Glutamatergic neuron (in vitro differentiated cells): ENCODE results near the gene RAET1E. TPM values are rescaled to one million over a fixed set of nuclear protein-coding genes. Genes with fewer than 3 reads are reported as not detected.

Experiments
- DNase-seq: peaks from one replicate; pipeline ENCODE4 v3.0.0; 2022
- H3K27ac Mint-ChIP-seq: one replicate; pipeline ENCODE4 v1.8.0; 2020; ENCODE audit warnings: mild to moderate bottlenecking, mixed read lengths, inconsistent platforms; ENCODE audit not compliant: unreplicated experiment
- H3K27me3 Mint-ChIP-seq: one replicate; pipeline ENCODE4 v1.8.0; 2020; ENCODE audit warnings: mild to moderate bottlenecking, moderate library complexity, mixed read lengths, inconsistent platforms; ENCODE audit not compliant: unreplicated experiment
- H3K36me3 Mint-ChIP-seq: one replicate; pipeline ENCODE4 v1.8.0; 2020; ENCODE audit warnings: mild to moderate bottlenecking, mixed read lengths, inconsistent platforms; ENCODE audit not compliant: unreplicated experiment
- H3K4me1 Mint-ChIP-seq: one replicate; pipeline ENCODE4 v1.8.0; 2020; ENCODE audit warnings: mild to moderate bottlenecking, low read depth, mixed read lengths, inconsistent platforms; ENCODE audit not compliant: unreplicated experiment
- H3K4me3 Mint-ChIP-seq: one replicate; pipeline ENCODE4 v1.8.0; 2020; ENCODE audit warnings: mild to moderate bottlenecking, mixed read lengths, inconsistent platforms; ENCODE audit not compliant: unreplicated experiment
- H3K9me3 Mint-ChIP-seq: one replicate; pipeline ENCODE4 v1.8.0; 2020; ENCODE audit warnings: mild to moderate bottlenecking, moderate library complexity, mixed read lengths, inconsistent platforms; ENCODE audit not compliant: unreplicated experiment
- total RNA-seq: library from RNA; stranded (reverse); fragmentation: NEBNext Ultra II Directional; extraction: Animal tissue kit (Norgen Biotek cat#: 25700); gene quantifications from one replicate; pipeline ENCODE4 v1.2.1, GENCODE V29; 2021; ENCODE audit not compliant: unreplicated experiment
- TF ChIP-seq, protein P1 (sequence below): fragments of 200-600 bp; sonication (generic); IDR thresholded peaks from one replicate; pipeline ENCODE4 v1.5.0; 2021; ENCODE audit not compliant: partially characterized antibody, unreplicated experiment

RAET1E gene
- total RNA-seq, 1 donor from 2014 or later, result not detected

DNA sequence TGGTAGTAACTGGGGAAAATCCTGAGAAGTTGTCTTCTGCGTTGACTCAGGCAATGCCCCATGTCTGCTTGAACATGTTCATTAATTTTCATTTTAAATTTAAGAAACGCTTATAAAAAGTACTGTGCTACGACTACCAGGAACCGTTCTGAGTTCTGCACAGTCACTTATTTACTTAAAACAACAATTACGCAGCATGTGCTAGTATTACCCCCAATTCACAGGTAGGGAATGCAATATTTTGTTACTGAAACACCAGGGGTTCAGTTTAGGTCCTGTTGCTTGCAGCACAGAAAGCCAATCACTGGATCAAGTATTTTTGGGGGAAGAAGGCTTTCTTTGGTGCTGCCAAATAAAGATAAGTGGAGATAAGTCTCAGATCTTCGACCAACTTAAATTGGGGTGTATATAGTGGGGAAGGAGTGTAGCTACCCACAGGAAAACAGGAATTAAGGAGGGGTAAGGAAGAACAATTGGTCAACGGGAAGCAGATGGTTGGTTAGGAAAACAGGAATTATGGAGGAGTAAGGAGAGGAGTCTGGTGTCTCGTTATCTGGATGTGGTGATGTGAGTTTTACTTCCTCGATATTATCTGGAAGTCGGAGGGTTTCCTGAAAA lies 28.5 kb downstream of the RAET1E start:
- DNase-seq, result no peak
- Mint-ChIP-seq H3K9me3 (no peaks in the 10 kb centered on the region), H3K27ac (no peak overlapping the region), H3K4me1 (peaks cover 2% of the 10 kb centered on the region), H3K36me3 (no peaks in the 10 kb centered on the region), H3K27me3 (peaks cover 3% of the 10 kb centered on the region), H3K4me3 (no peak overlapping the region)
- TF ChIP-seq, protein P1, sequence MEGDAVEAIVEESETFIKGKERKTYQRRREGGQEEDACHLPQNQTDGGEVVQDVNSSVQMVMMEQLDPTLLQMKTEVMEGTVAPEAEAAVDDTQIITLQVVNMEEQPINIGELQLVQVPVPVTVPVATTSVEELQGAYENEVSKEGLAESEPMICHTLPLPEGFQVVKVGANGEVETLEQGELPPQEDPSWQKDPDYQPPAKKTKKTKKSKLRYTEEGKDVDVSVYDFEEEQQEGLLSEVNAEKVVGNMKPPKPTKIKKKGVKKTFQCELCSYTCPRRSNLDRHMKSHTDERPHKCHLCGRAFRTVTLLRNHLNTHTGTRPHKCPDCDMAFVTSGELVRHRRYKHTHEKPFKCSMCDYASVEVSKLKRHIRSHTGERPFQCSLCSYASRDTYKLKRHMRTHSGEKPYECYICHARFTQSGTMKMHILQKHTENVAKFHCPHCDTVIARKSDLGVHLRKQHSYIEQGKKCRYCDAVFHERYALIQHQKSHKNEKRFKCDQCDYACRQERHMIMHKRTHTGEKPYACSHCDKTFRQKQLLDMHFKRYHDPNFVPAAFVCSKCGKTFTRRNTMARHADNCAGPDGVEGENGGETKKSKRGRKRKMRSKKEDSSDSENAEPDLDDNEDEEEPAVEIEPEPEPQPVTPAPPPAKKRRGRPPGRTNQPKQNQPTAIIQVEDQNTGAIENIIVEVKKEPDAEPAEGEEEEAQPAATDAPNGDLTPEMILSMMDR, result no peak

DNA sequence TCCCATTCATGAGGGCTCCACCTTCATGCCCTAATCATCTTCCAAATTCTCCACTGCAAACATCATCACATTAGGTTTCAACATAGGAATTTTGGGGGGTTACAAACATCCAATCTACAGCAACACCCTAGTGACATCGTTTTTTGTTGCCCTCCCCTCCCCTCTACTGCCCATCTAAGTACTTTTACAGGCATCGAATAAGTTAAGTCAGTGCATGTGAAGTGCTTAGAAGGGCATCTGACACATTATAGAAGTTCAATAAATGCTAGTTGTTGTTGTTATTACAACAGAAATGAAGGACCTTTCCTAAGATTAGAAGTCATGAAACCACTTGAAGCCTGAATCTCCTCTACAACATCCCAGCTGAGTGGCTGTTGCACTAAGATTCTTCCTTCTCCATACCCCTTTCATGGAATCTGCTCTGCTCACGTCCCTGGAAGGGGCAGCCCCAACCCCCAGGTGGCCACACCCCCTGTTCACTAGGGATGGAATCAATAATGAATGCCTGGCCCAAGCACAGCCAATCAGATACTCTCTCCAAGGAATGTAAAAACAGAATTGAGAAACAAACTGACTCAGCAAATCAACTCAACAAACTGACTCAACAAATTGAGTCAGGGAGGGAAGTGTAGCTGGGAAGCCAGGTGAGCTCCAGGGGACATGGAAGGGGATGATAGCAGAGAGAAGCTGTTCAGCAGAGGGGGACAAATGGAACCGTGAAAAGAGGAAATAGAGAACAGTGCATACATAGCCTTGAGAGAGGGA lies 29.9 kb downstream of the RAET1E start:
- H3K9me3 Mint-ChIP-seq, result peaks cover under 1% of the 10 kb centered on the region
- TF ChIP-seq, protein P1, result no peak
- no peaks in the 10 kb centered on the region for H3K36me3 Mint-ChIP-seq
- no peak overlapping the region for H3K4me3 Mint-ChIP-seq
- H3K27me3 Mint-ChIP-seq, result peaks cover 3% of the 10 kb centered on the region
- peaks cover 2% of the 10 kb centered on the region for H3K4me1 Mint-ChIP-seq
- DNase-seq, result no peak
- no peak overlapping the region for H3K27ac Mint-ChIP-seq

DNA sequence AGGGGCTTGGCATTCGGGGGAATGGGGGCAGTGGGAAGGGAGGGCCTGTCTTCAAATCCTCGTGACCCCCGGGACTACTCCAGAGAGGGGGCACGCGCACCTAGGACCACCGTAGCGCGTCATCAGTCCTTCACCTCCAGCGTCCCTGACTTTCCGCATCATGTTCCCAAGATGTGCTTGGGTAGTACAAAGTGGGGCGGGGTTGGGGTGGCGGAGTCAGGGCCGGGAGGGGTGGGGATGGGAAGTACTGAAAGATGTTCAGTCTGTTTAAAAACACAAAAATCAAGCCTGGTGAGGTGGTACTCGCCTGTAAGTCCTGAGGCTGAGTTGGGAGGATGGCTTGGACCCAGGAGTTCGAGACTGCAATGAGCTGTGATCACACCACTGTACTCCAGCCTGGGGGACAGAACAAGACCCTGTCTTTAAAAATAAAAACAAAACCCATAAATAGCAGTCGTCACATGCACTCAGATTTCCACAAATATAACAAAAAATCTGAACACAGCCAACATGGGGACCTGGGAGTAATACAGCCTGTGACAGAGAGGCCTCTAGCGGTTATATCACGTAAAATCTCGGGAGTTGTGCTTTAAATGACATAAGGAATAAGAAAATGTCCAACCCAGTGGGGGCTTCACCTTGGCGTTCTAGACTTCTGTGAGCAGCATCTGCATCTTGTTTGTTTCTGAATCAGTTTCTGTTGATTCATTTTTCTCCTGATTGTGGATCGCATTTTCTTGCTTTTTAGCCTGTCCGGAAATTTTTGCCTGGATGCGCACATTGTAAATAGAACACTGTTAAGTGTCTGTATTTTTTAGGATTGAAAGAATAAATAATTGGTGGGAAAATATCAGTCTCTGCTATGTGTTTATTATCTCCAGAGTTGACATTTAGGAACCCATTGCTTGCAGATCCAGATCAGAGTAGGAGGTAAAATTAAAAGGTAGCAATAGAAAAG lies 33.1 kb downstream of the RAET1E start:
- H3K27me3 Mint-ChIP-seq, result peaks cover 6% of the 10 kb centered on the region
- peaks cover 3% of the 10 kb centered on the region for H3K4me1 Mint-ChIP-seq
- TF ChIP-seq, protein P1, result peak; percentile 53
- peaks cover 4% of the 10 kb centered on the region for H3K9me3 Mint-ChIP-seq
- H3K36me3 Mint-ChIP-seq, result no peaks in the 10 kb centered on the region
- H3K27ac Mint-ChIP-seq, result peak overlapping the region; percentile 4
- peak overlapping the region; percentile 75 for H3K4me3 Mint-ChIP-seq
- no peak for DNase-seq

DNA sequence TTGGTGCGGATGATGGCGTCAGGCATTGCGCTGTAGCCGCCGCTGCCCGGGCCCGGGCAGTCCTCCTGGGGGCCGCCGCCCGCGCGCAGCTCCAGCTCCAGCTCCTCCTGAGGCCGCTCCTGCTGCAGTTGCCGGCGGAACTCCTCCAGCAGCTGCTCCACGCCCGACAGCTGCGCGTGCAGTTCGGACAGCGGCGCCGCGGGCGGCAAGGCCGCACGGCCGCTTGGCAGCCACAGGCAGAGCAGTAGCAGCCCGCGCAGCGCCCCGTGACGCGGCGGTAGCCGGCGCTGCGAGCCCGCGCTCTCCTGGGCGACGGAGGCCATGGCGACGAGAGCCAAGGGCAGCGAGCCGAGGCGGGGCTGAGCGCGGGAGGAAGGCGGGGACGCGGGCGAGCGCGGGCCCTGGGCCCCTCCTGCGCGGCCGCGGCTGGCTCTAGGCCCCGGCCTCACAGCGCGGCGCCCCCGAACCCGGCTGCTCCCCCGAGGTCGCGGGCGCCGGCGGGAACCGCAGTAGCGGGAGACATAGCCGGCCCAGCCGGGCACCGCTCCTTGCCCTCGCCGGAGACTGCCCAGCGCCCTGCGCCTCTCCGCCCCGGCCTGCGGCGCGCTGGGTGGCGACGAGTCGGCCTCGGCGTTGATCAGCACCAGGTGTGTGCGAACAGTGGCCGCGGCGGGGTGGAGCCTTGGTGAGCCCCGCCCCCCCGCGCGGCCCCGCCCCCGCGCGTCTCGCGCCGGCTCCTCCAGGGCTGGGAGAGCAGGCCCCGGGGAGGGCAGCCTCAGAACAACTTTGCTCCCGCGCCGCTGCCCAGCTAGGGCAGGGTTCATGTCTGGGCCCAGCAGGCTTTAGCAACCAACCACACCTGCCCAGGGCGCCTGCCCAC lies 34.0 kb downstream of the RAET1E start, which contains the start of gene LRP11:
LRP11 (minus strand) TSS at position 662 of the 880 bp plus-strand sequence; CDS start at position 323, 339 bp downstream.
- H3K27me3 Mint-ChIP-seq, result peaks cover 6% of the 10 kb centered on the region
- peaks cover 3% of the 10 kb centered on the region for H3K4me1 Mint-ChIP-seq
- H3K27ac Mint-ChIP-seq, result peak within 1 kb of the TSS; percentile 88
- no peaks in the 10 kb centered on the region for H3K36me3 Mint-ChIP-seq
- peak; percentile 85 for DNase-seq
- peak within 1 kb of the TSS; percentile 86 for H3K4me3 Mint-ChIP-seq
- H3K9me3 Mint-ChIP-seq, result peaks cover 4% of the 10 kb centered on the region
- TF ChIP-seq, protein P1, result no peak
